ENCODE results near the gene HNRNPLL.

- no peak for TF ChIP-seq YY1 (IDR thresholded peaks at IDR 0.05; ENCODE audit: insufficient read depth, insufficient read length)
- TF ChIP-seq ZNF274 (IDR thresholded peaks at IDR 0.05; ENCODE audit: low read depth, low read length) = no peak
These were observed 22.6 kb downstream of the HNRNPLL start for GRCh38 chr2:38580115-38580636.
